GM18867 (cell line): ENCODE results near the gene ARSB.
"Not testable (repeated sequence)": the region's sequence is repeated elsewhere in the genome, so short reads cannot be mapped to it uniquely, and the experiment has no call there.

Experiments
- ATAC-seq: cut with Tn5 transposase; IDR thresholded peaks from one replicate; pipeline ENCODE4 v1.9.1; 2021; ENCODE audit warnings: mild to moderate bottlenecking, moderate library complexity; ENCODE audit not compliant: unreplicated experiment

ARSB gene

GRCh38 chr5:78958672-78959445, 26.3 kb downstream of the ARSB start:
- ATAC-seq: no peak

DNA sequence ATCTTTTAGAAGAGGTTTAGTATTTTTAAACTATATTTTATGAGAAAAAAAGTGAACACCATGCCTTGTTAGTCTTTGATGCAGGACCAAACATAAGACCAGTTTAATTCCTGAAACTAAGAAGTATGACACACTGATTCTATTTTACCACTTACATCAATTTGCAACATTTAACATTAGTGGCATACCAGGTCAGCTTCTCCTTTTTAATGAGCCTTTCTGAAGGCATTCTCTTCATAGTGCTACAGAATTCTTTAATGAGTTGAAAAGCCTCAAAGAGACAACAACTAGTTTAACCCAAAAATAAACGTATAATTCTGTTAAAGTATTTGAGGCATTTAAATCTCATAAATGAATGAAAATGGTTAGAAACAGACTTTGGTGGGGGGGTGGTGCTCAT, 28.2 kb downstream of the ARSB start:
- no peak for ATAC-seq

GRCh38 chr5:78953092-78953800, 31.9 kb downstream of the ARSB start:
- ATAC-seq: no peak

- no peak for ATAC-seq
These were observed 54.4 kb downstream of the ARSB start for GRCh38 chr5:78930721-78931120.

DNA sequence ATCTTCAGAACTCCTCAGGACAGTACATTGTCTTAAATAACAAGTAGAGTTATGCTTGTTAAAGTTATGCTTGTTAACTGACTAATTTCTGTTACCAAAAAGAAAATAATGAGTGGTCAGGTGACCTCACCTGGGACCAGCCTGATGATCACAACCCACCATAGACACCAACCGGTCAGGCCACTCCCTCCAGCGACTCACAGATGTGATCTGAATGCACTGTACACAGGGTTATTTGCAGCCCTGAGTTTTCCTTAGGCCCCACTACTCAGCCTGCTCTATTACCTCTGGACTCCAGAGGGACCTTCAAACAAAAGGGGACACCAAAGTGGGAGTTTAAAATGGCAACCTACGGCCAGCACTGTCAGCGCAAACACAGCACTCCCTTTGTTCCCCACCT, 55.3 kb downstream of the ARSB start:
- ATAC-seq: no peak

DNA sequence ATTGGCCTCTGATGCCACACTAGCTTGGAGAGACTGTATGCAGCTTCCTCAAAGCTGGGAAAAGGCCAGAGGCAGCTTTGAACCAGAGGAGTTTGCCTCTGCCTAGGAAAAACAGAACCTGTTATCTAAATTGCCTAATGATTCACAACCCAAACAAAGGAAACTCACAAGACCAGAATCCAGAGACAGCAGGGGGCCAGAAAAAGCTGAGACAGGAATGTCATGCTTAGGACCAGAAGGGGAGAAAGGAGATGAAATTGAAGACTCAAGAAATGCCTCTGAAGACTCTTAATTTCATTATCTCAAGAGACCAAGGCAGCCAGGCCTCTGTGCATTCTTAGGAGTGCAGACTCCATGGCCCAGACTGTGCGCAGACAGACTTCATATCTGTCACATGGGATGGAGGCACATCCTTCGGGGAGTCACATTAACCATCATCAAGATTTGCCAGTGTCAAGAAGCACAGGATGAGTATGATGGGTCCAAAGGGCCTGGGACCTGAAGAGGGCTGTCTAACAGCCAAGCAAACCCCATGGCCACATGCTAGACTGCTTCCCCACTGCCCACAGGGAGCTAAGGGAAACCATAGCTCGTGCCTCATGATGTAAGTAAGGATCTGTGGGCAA, 57.3 kb downstream of the ARSB start:
- no peak for ATAC-seq

DNA sequence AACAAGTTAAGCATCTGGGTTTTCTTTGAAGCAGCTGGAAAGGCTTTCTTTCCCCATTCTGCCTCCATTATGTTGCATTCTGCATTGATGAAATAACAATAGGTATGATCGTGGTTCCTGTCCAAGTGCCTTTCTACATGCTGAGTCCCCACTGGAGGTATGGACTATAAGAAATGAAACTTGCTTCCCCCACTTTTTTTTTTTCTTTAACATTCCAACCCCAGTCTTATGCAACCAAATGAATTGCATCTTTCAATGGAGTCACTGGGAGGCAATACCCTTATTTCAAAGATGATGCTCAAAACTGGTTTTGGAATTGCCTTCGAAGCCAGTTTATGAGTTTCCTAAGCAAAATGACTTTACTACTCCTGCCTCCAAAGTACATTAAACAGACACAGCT, 58.9 kb downstream of the ARSB start:
- ATAC-seq: no peak

DNA sequence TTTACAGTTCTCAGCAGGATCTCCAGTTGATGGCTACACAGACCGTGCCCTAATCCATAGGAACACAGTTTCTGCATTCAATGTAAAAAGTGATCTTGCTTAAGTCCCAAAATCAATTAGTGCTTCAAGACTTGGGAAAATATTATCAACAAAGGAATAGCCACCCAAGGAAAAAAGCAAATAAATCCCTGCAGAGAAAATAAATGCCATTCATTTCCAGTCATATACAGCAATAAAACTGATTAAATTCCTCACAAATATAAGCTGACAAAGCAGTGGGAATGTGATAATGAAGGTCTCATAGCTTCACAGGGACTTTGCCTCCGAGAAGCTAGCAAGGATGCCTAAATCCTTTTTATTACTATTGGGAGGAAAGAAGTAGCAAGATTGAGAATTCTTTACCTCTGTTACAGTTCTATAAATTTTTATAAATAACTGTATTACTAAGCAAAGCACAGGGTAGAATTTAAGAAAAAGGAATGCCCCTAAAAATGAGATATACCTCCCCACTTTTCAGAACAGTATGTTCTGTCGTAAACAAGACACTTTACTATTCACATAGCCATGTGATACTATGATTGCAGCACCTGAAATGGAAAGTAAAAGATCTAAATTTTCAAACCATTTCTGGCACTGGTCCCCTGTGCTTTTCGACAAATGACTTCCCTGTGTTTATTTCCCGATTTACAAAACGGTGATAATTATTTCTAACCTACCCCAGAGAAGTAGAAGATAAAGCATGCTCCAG, 59.8 kb downstream of the ARSB start:
- ATAC-seq: no peak

GRCh38 chr5:78923622-78923970, 61.5 kb downstream of the ARSB start:
- no peak for ATAC-seq

DNA sequence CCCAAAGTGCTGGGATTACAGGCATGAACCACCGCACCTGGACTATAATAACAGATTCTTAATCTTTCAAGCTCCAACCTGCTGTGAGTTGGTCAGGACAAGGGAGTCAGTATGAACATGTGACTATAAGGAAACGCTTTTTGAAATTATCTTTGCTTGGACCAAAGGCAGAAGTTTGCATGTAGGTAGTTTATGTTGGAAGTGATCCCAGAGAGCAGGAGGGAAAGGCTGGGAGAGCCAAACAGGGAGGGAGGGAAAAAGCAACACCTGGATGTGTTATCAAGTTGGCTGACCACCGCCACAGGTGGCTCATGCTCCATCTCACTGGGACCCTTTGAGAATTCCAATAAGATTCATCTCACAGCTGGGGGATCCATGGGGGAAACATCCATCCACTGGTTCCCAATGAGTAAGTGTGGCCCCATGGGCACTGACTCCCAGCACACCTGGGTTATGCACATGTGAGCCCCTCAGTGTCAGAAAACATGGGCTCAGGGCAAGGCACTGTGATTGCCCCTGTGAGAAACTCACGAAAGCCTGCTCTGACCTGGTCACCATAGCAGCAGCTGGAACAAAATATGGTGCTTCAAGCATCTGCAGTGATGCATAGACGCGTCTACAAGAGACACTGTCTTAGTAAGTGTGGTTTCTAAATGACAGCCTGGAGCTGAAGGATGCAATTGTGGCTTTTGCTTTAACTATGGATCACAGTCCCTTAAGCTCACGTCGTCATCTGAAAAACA, 62.1 kb downstream of the ARSB start:
- ATAC-seq: no peak

GRCh38 chr5:78920604-78921003, 64.5 kb downstream of the ARSB start:
- no peak for ATAC-seq

GRCh38 chr5:78919796-78920195, 65.3 kb downstream of the ARSB start:
- ATAC-seq: no peak

DNA sequence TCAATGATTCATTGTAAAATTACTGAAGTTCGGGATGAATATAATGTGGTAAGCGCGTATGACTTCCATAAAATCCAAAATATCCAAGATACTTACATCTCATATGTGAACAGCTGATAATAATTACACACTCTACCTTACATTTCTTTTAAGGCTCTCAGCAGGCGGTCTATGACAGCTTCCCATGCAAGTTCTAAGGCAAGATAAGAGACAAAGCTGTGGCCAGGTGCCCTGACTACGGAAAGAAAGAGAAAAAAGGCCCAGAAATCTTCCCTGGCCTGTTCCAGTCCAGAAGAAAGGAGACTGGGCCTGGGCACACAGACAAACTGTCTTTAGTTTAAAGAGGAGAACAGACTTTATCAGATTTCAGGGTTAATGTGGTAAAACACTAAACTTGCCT, 69.1 kb downstream of the ARSB start:
- no peak for ATAC-seq

DNA sequence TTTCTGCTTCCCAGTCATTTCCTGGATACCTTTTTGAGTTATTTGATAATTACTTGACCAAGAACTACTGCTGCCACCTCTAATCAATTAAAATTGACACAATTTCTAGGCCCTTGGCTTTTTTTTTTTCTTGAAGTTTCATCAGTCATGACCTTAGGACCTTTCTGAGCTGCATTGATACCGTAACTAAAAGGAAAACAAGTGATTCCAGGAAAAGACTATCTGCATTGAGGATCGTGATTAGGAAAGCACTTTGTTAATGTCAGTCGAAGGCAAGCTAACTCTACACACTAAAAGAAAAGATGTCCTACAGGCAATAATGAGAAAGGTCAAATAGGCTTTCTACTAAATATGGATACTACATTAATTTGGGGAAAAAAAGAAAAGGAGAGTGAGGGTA, 69.9 kb downstream of the ARSB start:
- ATAC-seq: no peak

DNA sequence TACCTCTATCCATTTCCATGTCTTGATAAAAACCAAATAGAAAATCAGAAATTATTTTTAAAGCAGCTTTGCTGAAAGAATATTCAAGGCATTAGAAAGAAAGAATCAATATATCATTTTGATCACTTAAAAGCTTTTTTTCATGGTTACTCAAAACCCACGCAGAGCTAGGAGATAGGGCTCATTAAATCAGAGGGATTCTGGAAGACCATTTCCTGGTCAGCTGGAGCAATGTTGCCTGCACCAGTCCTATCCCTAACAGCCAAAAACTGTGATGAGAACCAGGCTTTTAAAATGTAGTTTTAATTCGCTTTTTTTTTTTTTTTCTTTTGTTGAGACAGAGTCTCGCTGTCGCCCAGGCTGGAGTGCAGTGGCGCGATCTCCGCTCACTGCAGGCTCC, 72.3 kb downstream of the ARSB start:
- ATAC-seq: no peak

DNA sequence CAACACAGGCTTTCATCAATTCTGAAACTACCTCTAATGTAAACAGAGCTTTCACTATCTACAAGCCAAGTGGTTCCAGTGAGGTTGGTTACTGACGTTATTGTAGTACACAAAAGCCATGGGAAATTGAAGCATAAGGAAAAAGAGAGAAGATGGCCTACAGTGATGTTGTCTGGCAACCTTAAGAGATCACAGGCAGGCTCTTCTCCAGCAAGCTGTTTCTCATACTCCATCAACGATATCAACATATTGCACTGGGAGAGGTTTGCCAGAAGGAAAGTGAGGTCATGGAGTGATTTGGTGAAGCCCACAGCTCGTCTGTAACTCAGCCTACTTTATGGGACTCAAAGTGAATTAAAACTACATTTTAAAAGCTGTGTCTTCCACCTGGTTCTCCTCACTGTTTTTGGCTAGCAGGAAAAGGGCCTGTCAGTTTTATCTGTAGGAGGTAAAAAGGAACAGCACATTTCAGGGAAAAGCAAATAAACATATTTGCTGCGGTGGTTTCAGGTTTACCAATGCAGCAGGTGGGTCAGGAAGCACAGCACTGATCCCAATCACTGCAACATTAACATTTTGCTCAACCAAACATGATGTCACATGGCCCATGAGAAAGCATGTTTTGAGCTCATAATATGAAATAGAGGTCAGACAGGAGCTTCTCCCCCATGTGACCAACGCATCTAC, 72.9 kb downstream of the ARSB start:
- ATAC-seq: no peak

GRCh38 chr5:78909224-78909983, 75.7 kb downstream of the ARSB start:
- not testable (repeated sequence) for ATAC-seq

DNA sequence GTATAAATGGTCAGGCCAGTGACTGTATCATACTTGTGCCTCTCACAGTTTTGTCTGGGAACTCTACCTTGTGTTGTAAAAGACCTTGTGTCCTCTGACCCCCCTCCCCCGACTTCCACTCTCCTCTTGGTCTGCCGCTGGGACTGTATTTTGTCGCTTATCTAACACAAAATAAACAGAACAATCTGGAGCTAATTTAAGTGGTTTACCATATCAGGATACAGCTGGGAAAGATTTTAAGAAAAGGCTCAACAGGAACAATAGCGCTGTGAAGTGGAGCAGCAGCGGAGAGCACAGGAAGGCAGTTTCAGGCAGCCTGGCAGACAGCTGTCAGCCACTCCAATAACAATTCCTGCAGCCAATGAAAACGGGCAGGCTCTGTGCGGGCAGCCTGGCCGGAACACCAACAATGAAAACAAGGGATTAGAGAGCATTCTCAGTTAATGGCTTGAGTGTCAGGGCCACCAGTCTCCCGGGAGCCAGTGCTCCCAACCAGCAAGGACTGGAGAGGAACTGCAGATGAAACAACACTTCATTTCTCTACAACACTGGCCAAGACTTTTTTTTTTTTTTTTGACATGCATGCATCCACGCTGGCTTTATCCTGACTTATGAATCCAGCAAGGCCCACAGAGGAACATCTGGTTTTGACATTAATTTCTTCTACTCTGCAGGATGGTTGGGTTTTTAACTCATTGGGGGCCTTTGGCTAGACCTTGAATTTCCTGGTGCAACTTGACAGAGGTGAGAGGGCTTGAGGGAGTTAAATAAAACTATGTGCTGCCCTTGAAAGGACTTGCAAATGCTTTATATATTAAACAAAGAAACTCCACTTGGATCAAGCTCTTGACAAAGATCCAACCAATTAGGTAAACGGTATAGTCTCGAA, 76.7 kb downstream of the ARSB start:
- no peak for ATAC-seq
